GM10248 (cell line): ENCODE measurements around the gene SHPK.

Experiments
- CTCF ChIA-PET: fragments of 300-600 bp; sonication (Branson Sonifier 250); formaldehyde crosslinking; extraction: SDS; loops from one replicate; lab custom pipeline; 2021; ENCODE audit warnings: antibody characterized with exemption; lab: Yijun Ruan, JAX
- POLR2A ChIA-PET: fragments of 350-650 bp; sonication (Branson Sonifier 250); formaldehyde crosslinking; extraction: SDS; loops from one replicate; lab custom pipeline; 2020; ENCODE audit warnings: antibody characterized with exemption; lab: Yijun Ruan, JAX
- DNase-seq: peaks from one replicate; pipeline ENCODE4 v3.0.0; 2012; ENCODE audit errors: extremely low spot score
- TF ChIP-seq, protein P1 (sequence below): IDR thresholded peaks from 2 replicates; pipeline ENCODE4 v1.5.1; 2012; ENCODE audit warnings: mild to moderate bottlenecking, low read depth; ENCODE audit errors: extremely low read depth, missing control alignments, control extremely low read depth

SHPK gene

DNA sequence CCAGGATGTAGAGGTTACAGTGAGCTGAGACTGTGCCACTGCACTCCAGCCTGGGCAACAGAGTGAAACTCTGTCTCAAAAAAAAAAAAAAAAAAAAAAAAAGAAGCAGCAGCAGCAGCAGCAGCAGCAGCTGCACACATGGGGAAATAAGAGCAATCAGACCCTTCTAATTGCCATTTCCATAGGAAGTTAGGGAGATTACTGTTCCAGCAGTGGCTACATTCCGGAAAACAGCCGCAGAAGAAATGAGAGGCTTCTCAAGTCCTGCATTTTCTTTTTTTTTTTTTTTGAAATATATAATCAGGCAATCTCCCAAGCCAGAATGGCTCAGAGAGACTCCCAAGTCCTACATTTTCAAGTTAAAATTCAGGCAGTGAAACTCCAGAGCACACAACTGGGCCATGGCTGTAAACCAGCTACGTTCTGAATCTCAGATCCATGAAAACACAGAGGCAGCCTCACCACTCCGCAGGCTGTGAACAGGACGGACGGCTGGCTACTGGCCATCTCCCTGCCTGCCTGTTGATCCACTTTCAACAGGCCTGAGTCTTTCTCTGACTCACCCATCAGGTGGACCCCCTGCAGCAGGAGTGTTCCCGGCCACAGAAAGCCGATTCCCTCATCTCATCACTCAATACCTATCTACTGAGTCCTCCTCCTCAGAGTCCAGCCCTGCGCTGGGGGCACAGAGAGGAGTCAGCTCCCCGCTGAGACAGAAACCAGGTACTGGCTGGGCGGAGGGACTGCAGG, 41.8 kb downstream of the SHPK start:
- ChIA-PET POLR2A (interaction anchor here (0.6 kb wide), 1 partner anchor 990 kb away, joined by 3 read pairs; the partner anchor contains the start of gene SMTNL2), CTCF (no interaction called here)
- TF ChIP-seq, protein P1, sequence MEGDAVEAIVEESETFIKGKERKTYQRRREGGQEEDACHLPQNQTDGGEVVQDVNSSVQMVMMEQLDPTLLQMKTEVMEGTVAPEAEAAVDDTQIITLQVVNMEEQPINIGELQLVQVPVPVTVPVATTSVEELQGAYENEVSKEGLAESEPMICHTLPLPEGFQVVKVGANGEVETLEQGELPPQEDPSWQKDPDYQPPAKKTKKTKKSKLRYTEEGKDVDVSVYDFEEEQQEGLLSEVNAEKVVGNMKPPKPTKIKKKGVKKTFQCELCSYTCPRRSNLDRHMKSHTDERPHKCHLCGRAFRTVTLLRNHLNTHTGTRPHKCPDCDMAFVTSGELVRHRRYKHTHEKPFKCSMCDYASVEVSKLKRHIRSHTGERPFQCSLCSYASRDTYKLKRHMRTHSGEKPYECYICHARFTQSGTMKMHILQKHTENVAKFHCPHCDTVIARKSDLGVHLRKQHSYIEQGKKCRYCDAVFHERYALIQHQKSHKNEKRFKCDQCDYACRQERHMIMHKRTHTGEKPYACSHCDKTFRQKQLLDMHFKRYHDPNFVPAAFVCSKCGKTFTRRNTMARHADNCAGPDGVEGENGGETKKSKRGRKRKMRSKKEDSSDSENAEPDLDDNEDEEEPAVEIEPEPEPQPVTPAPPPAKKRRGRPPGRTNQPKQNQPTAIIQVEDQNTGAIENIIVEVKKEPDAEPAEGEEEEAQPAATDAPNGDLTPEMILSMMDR, result no peak
- no peak for DNase-seq

DNA sequence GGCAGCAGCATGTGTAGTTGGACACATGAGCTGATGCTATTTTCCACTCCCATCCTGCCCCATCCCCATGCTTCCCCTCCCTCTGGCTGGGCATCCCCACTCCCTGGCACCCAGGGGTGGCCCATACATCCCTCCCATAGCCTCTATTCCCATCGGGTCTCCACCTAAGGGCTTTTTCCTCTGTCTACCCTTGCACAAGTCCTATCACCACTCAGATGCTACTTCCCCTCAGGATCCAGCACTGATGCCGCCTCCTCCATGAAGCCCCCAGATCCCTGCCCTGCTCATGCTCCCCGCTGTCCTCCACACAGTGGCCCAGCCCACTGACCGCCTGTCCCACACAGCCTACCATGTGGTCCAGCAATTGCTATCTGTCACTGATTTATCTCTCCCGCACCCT, 42.7 kb downstream of the SHPK start:
- POLR2A ChIA-PET, result no interaction called here
- TF ChIP-seq, protein P1, result no peak
- no peak for DNase-seq
- CTCF ChIA-PET, result interaction anchor here (0.7 to 6.0 kb wide), 2 partner anchors 9 to 13 kb away, joined by 3 to 37 read pairs; no protein-coding TSS in a partner anchor

- DNase-seq, result no peak
- TF ChIP-seq, protein P1, result no peak
- POLR2A ChIA-PET, result interaction anchor here (0.6 to 0.7 kb wide), 2 partner anchors 80 to 244 kb away, joined by 4 to 5 read pairs; no protein-coding TSS in a partner anchor
- CTCF ChIA-PET, result interaction anchor here (6.0 kb wide), 1 partner anchor 10 kb away, joined by 37 read pairs; no protein-coding TSS in a partner anchor
Observed at GRCh38 chr17:3592216-3592860, 43.7 kb downstream of the SHPK start.

- POLR2A ChIA-PET, result no interaction called here
- TF ChIP-seq, protein P1, result no peak
- DNase-seq, result no peak
- CTCF ChIA-PET, result interaction anchor here (1.3 to 6.0 kb wide), 2 partner anchors 12 to 30 kb away, joined by 3 to 37 read pairs; no protein-coding TSS in a partner anchor
Observed at GRCh38 chr17:3590768-3591167, 45.3 kb downstream of the SHPK start.

DNA sequence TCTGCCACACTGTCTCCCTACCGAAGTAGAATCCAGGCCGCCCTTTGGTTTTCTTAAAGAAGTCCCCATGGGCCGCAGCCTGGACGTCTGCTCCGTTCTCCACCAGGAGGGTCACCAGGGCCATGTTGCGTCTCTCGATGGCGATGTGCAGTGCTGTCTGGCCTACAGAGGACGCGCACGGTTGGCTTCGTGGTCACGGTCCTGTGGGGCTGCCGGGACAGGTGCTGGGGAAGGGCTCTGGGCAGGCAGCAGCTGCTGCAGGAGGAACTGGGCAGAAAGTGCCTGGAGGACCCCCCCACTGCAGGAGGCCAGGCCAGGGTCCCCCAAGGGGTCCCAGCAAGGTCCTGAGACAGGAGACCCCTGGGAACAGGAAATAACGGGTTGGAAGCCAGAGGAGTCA, 45.8 kb downstream of the SHPK start:
- TF ChIP-seq, protein P1, result no peak
- CTCF ChIA-PET, result interaction anchor here (6.0 kb wide), 1 partner anchor 12 kb away, joined by 37 read pairs; no protein-coding TSS in a partner anchor
- DNase-seq, result no peak
- POLR2A ChIA-PET, result no interaction called here

DNA sequence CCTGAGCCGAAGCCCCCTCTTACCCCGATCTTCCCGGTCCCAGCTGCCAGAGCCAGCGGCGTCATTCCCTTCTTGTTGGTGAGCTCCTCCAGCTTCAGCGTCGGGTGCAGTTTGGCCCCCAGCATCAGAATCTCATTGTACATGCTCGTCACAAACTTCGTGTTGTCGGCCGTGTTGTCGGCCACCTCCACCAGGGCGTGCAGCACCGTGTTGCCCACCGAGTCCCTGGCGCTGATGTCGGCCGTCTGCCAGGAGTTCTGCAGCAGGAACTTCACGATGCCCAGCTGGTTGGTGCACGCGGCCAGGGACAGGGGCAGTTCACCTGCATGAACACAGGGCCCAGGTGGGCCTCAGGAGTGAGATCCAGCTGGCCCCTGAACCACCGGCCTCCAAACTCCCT, 46.3 kb downstream of the SHPK start:
- ChIA-PET POLR2A (no interaction called here), CTCF (interaction anchor here (6.0 kb wide), 1 partner anchor 13 kb away, joined by 37 read pairs; no protein-coding TSS in a partner anchor)
- DNase-seq, result no peak
- TF ChIP-seq, protein P1, result no peak
